Right lung (tissue), 5 donors: ENCODE data around the gene PTPN14. TPM values are rescaled to one million over a fixed set of nuclear protein-coding genes. Genes with fewer than 3 reads are reported as not detected.
"Not testable (repeated sequence)": the region's sequence is repeated elsewhere in the genome, so short reads cannot be mapped to it uniquely, and the experiment has no call there.

ENCODE experiments used
- DNase-seq, 2 donors: peaks; one replicate each; pipeline ENCODE4 v3.0.0-alpha.2; 2013
- polyA plus RNA-seq, 5 donors: library from polyadenylated mRNA; unstranded; fragments of 120-200 nt; gene quantifications; one replicate each; pipeline versions ENCODE4 v1.2.1 to v1.2.3, GENCODE V29; 2013; ENCODE audit warnings: inconsistent platforms in 1 of 5, low replicate concordance in 1 of 5; ENCODE audit not compliant: insufficient read length in 5 of 5, insufficient read depth in 1 of 5

The PTPN14 gene
- polyA plus RNA-seq, 5 donors: 10.3 to 16.9 (median 15.4) TPM

- no peak for DNase-seq
Measured at GRCh38 chr1:214513394-214513793, 38.0 kb downstream of the PTPN14 start.

- no peak for DNase-seq
Measured at GRCh38 chr1:214511639-214511998, 39.8 kb downstream of the PTPN14 start.

- DNase-seq: no peak
Measured at GRCh38 chr1:214510914-214511638, 40.3 kb downstream of the PTPN14 start.

GRCh38 chr1:214510477-214510876 is 40.9 kb downstream of the PTPN14 start:
- DNase-seq: no peak

- DNase-seq: not testable (repeated sequence)
Measured at GRCh38 chr1:214509622-214510021, 41.8 kb downstream of the PTPN14 start.

- no peak for DNase-seq
Measured at GRCh38 chr1:214506972-214507431, 44.4 kb downstream of the PTPN14 start.

- DNase-seq: no peak
Measured at GRCh38 chr1:214505134-214505533, 46.3 kb downstream of the PTPN14 start.

GRCh38 chr1:214504330-214504729 is 47.1 kb downstream of the PTPN14 start:
- no peak for DNase-seq

GRCh38 chr1:214503553-214503952 is 47.8 kb downstream of the PTPN14 start:
- DNase-seq: no peak

GRCh38 chr1:214500340-214501055 is 50.9 kb downstream of the PTPN14 start:
- DNase-seq: no peak

GRCh38 chr1:214499732-214500131 is 51.7 kb downstream of the PTPN14 start:
- DNase-seq: no peak

- DNase-seq: no peak
Measured at GRCh38 chr1:214498021-214498420, 53.4 kb downstream of the PTPN14 start.

GRCh38 chr1:214496126-214496525 is 55.3 kb downstream of the PTPN14 start:
- no peak for DNase-seq

GRCh38 chr1:214494706-214495105 is 56.7 kb downstream of the PTPN14 start:
- DNase-seq: no peak

- DNase-seq: not testable (repeated sequence)
Measured at GRCh38 chr1:214494179-214494578, 57.2 kb downstream of the PTPN14 start.

GRCh38 chr1:214493126-214493796 is 58.1 kb downstream of the PTPN14 start:
- no peak for DNase-seq

- DNase-seq: no peak
Measured at GRCh38 chr1:214492401-214493075, 58.9 kb downstream of the PTPN14 start.

GRCh38 chr1:214491468-214492146 is 59.8 kb downstream of the PTPN14 start:
- no peak for DNase-seq

- DNase-seq: no peak
Measured at GRCh38 chr1:214485151-214485550, 66.3 kb downstream of the PTPN14 start.

GRCh38 chr1:214483180-214483579 is 68.2 kb downstream of the PTPN14 start:
- DNase-seq: not testable (repeated sequence)

GRCh38 chr1:214481983-214482634 is 69.3 kb downstream of the PTPN14 start:
- DNase-seq: not testable (repeated sequence)
